HG02884 (cell line): ENCODE measurements around the gene TENT5C.

Experiments
- ATAC-seq: cut with Tn5 transposase; IDR thresholded peaks from one replicate; pipeline ENCODE4 v1.9.1; 2021; ENCODE audit warnings: mild to moderate bottlenecking, moderate library complexity; ENCODE audit not compliant: unreplicated experiment

TENT5C gene

GRCh38 chr1:117632269-117633067 lies 26.6 kb downstream of the TENT5C start:
- peak; percentile 55 for ATAC-seq

GRCh38 chr1:117633068-117633345 lies 27.2 kb downstream of the TENT5C start:
- no peak for ATAC-seq

- no peak for ATAC-seq
Observed at GRCh38 chr1:117633423-117633822, 27.6 kb downstream of the TENT5C start.

- ATAC-seq = no peak
Observed at GRCh38 chr1:117633936-117634335, 28.1 kb downstream of the TENT5C start.

GRCh38 chr1:117634631-117635030 lies 28.8 kb downstream of the TENT5C start:
- no peak for ATAC-seq

GRCh38 chr1:117635805-117636204 lies 30.0 kb downstream of the TENT5C start:
- ATAC-seq = no peak

- no peak for ATAC-seq
Observed at GRCh38 chr1:117636637-117637425, 31.0 kb downstream of the TENT5C start.

- no peak for ATAC-seq
Observed at GRCh38 chr1:117638141-117638540, 32.3 kb downstream of the TENT5C start.

- ATAC-seq = no peak
Observed at GRCh38 chr1:117638759-117639158, 32.9 kb downstream of the TENT5C start.

- ATAC-seq = no peak
Observed at GRCh38 chr1:117639741-117640140, 33.9 kb downstream of the TENT5C start.

- no peak for ATAC-seq
Observed at GRCh38 chr1:117641536-117641935, 35.7 kb downstream of the TENT5C start.

- peak; percentile 51 for ATAC-seq
Observed at GRCh38 chr1:117642963-117643362, 37.1 kb downstream of the TENT5C start.

GRCh38 chr1:117643601-117644000 lies 37.8 kb downstream of the TENT5C start:
- ATAC-seq = no peak

GRCh38 chr1:117644696-117645311 lies 39.0 kb downstream of the TENT5C start:
- ATAC-seq = peak; percentile 82

- ATAC-seq = no peak
Observed at GRCh38 chr1:117645343-117645742, 39.5 kb downstream of the TENT5C start.

- ATAC-seq = no peak
Observed at GRCh38 chr1:117646007-117646811, 40.4 kb downstream of the TENT5C start.

- ATAC-seq = no peak
Observed at GRCh38 chr1:117646956-117647355, 41.1 kb downstream of the TENT5C start.

- ATAC-seq = no peak
Observed at GRCh38 chr1:117648015-117648414, 42.2 kb downstream of the TENT5C start.

GRCh38 chr1:117650840-117651568 lies 45.2 kb downstream of the TENT5C start:
- ATAC-seq = no peak

- no peak for ATAC-seq
Observed at GRCh38 chr1:117651616-117652015, 45.8 kb downstream of the TENT5C start.
